ENCODE data around the gene PTH1R. TPM values are rescaled to one million over a fixed set of nuclear protein-coding genes. Genes with fewer than 3 reads are reported as not detected.

Gene PTH1R
- total RNA-seq, 6 donors from 2014 or later: 2.6 to 48.2 (median 16.2) TPM

DNA sequence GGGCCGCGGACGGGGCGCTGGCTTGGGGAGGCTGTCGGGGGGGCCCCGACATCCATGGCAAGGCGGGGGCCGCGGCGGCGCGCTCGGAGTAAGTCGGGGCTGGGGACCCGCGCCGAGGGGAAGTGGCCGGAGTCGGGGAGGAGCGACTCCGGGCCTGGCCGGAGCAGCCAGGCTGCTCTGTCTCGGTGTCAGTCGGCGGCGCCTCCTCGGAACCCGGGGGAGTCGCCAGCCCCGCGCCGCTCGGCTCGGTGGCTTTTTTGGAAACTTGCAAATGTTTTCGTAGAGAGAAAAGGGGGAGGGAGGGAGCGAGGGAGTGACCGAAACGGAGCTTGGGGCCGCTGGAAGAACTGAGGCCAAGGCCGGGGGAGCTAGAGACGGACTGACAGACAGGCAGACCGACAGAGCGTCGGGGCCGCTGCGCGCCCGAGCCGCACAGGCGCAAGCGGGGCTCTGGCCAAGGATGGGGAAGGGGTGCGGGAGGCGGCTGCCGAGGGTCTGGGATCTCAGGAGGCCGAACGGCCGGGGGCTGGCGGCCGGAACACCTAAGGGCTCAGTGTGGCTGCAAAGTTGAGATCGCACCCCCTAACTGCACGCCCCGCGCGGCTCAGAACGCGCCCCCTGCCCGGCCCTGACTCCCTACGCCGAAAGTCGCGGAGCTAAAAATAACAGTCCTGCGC, 5.0 kb downstream of the PTH1R start:
- DNase-seq (peak in 1 of 2 donors; percentile 85), ATAC-seq (ENCODE audit: low FRiP score in 2 of 2) (peak in 1 of 2 donors; percentile 66)
- no peaks in the 10 kb centered on the region for H3K36me3 ChIP-seq
- H3K27ac ChIP-seq: peak overlapping the region; percentile 69 to 87 (median 82)
- H3K27me3 ChIP-seq: peaks cover 0 to 37% (median 20%) of the 10 kb centered on the region in 4 donors
- H3K4me3 ChIP-seq: peak overlapping the region; percentile 34 to 64 (median 54)
- 0% methylated on average over 14 to 56 of the region's 72 CpGs for WGBS, 2 donors
- no peaks in the 10 kb centered on the region for H3K9me3 ChIP-seq
- TF ChIP-seq POLR2AphosphoS5 (IDR thresholded peaks at IDR 0.05): no peak
- TF ChIP-seq EP300 (IDR thresholded peaks at IDR 0.05): no peak
- TF ChIP-seq, protein P1, sequence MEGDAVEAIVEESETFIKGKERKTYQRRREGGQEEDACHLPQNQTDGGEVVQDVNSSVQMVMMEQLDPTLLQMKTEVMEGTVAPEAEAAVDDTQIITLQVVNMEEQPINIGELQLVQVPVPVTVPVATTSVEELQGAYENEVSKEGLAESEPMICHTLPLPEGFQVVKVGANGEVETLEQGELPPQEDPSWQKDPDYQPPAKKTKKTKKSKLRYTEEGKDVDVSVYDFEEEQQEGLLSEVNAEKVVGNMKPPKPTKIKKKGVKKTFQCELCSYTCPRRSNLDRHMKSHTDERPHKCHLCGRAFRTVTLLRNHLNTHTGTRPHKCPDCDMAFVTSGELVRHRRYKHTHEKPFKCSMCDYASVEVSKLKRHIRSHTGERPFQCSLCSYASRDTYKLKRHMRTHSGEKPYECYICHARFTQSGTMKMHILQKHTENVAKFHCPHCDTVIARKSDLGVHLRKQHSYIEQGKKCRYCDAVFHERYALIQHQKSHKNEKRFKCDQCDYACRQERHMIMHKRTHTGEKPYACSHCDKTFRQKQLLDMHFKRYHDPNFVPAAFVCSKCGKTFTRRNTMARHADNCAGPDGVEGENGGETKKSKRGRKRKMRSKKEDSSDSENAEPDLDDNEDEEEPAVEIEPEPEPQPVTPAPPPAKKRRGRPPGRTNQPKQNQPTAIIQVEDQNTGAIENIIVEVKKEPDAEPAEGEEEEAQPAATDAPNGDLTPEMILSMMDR (IDR thresholded peaks at IDR 0.05): no peak
- TF ChIP-seq POLR2A (IDR thresholded peaks at IDR 0.05): no peak
- H3K4me1 ChIP-seq: peaks cover 20 to 36% (median 28%) of the 10 kb centered on the region in 4 donors

DNA sequence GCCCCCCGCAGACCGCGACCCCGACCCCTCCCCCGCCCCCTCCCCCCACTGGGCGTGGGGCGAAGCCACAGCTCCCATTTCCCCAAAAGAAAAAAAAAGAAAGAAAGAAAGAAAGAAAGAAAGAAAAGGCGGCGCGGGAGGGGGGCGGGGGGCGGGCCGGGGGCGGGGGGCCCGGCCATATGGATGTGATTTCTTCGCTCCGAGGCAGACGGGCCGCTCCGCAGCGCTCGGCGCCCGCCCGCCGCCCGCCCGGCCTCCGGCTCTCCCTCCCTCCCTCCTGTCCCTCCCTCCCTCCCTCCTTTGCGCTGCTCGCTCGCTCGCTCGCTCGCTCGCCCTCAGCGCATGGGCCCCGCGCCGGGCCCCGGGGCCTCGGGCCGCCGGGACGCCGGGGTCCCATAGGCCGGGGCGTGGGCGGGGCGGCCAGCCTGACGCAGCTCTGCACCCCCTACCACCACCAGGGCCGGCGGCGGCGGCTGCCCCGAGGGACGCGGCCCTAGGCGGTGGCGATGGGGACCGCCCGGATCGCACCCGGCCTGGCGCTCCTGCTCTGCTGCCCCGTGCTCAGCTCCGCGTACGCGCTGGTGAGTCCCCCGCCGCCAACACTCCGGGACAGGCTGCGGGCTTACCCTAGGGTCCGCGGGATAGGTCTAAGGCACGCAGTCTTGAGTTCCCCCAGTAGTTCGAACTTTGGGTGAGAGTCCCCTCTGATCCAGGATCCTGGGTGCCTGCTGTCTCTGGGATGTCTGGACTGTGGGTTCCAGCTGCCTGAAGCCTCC, 5.7 kb downstream of the PTH1R start:
- peak in 1 of 2 donors; percentile 69 for ATAC-seq (ENCODE audit: low FRiP score in 2 of 2)
- WGBS, 2 donors: 11 to 20% methylated on average over 1 to 28 of the region's 78 CpGs
- Histone ChIP-seq H3K9me3 (no peaks in the 10 kb centered on the region), H3K36me3 (no peaks in the 10 kb centered on the region), H3K4me1 (peaks cover 20 to 35% (median 28%) of the 10 kb centered on the region in 4 donors), H3K4me3 (peak overlapping the region; percentile 34 to 64 (median 54)), H3K27me3 (peaks cover 0 to 37% (median 20%) of the 10 kb centered on the region in 4 donors), H3K27ac (peak overlapping the region; percentile 69 to 87 (median 82))
- TF ChIP-seq POLR2A (IDR thresholded peaks at IDR 0.05): no peak
- TF ChIP-seq, protein P1 (IDR thresholded peaks at IDR 0.05): peak in 1 of 6 experiments; percentile 5
- DNase-seq: peak in 1 of 2 donors; percentile 88

DNA sequence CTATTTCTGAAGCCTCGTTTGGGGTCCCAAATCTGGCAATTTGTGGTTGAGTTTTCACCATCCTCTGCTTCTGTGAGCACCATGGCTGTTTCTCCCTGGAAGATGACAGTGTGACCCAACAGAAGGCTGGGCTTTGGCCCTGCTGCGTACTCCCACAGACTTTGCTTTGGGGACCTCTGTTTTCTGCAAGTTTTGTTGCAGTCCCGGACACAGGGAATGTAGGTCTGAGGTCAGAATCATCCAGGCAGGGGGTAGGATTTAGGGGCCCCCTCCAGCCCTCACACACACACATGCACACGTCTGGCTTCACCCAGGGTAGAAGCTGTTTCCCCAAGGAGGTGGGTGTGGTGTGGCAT, 6.3 kb downstream of the PTH1R start:
- DNase-seq: no peak
- Histone ChIP-seq H3K4me3 (peak overlapping the region in 3 of 4 donors; percentile 45 to 64 (median 63)), H3K36me3 (no peaks in the 10 kb centered on the region), H3K4me1 (peaks cover 20 to 30% (median 27%) of the 10 kb centered on the region in 4 donors), H3K27me3 (peaks cover 0 to 37% (median 20%) of the 10 kb centered on the region in 4 donors), H3K27ac (peak overlapping the region in 3 of 4 donors; percentile 1 to 87 (median 81)), H3K9me3 (no peaks in the 10 kb centered on the region)
- TF ChIP-seq POLR2AphosphoS5 (IDR thresholded peaks at IDR 0.05) (no peak), EP300 (IDR thresholded peaks at IDR 0.05) (no peak)
- ATAC-seq (ENCODE audit: low FRiP score in 2 of 2): no peak
- WGBS, 2 donors: 0 to 66% methylated on average over 1 to 4 of the region's 4 CpGs

DNA sequence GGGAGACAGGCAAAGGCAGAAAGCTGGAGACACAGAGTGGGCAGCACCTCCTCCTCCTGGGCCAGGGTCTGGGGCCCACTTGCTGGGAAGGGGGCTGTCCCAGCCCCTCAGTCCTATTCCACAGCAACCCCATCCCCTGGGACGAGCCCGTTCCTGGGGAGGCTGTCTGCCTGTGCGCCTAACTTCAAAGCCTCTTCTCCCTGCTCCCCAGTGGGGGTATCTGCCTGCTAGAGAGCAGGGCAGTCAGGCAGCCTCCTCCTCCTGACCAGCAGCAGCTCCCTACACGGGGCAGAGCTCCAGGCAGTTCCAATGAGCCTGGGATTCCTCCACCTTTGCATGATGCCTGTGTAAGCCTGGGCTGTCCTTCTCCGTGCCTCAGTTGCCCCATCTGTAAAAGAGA, 6.9 kb downstream of the PTH1R start:
- H3K36me3 ChIP-seq: no peaks in the 10 kb centered on the region
- no peaks in the 10 kb centered on the region for H3K9me3 ChIP-seq
- no peak for TF ChIP-seq EP300 (IDR thresholded peaks at IDR 0.05)
- TF ChIP-seq, protein P1 (IDR thresholded peaks at IDR 0.05): no peak
- TF ChIP-seq POLR2AphosphoS5 (IDR thresholded peaks at IDR 0.05): no peak
- no peak for TF ChIP-seq POLR2A (IDR thresholded peaks at IDR 0.05)
- H3K27ac ChIP-seq: no peak overlapping the region
- peak overlapping the region in 2 of 4 donors; percentile 63 to 64 for H3K4me3 ChIP-seq
- WGBS, 2 donors: 73 to 77% methylated on average over 5 of the region's 5 CpGs
- ATAC-seq (ENCODE audit: low FRiP score in 2 of 2): no peak
- peaks cover 0 to 37% (median 20%) of the 10 kb centered on the region in 4 donors for H3K27me3 ChIP-seq
- H3K4me1 ChIP-seq: peaks cover 20 to 31% (median 26%) of the 10 kb centered on the region in 4 donors
- peak in 1 of 2 donors; percentile 30 for DNase-seq

DNA sequence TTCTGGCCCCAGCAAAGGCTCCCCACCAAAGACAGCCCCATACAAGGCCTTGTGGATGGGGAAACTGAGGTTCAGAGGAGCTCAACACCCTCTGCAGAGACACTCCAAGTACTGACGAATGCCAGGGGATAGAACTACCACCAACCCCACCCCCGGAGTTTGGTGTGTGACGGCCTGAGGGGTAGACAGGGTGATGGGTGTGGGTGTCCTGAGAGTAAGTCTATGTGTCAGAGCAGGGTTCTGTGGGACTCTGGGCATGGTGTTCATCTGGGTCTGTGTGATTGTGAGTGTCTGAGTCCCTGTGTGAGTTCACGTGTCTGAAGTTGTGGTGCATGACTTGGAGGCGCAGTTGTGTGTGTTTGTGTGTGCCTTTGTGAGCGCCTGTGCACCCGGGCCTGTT, 7.4 kb downstream of the PTH1R start:
- Histone ChIP-seq H3K27me3 (peaks cover 0 to 37% (median 20%) of the 10 kb centered on the region in 4 donors), H3K27ac (no peak overlapping the region), H3K4me3 (peak overlapping the region in 2 of 4 donors; percentile 63 to 64), H3K4me1 (peaks cover 20 to 33% (median 26%) of the 10 kb centered on the region in 4 donors), H3K9me3 (no peaks in the 10 kb centered on the region), H3K36me3 (no peaks in the 10 kb centered on the region)
- ATAC-seq (ENCODE audit: low FRiP score in 2 of 2) (no peak), DNase-seq (no peak)
- 86 to 93% methylated on average over 7 of the region's 7 CpGs for WGBS, 2 donors
- TF ChIP-seq POLR2A (IDR thresholded peaks at IDR 0.05) (no peak), POLR2AphosphoS5 (IDR thresholded peaks at IDR 0.05) (no peak), EP300 (IDR thresholded peaks at IDR 0.05) (no peak)
- TF ChIP-seq, protein P1 (IDR thresholded peaks at IDR 0.05): no peak

Data from upper lobe of left lung (tissue), 6 donors.